ENCODE results near the gene SORCS3.

DNA sequence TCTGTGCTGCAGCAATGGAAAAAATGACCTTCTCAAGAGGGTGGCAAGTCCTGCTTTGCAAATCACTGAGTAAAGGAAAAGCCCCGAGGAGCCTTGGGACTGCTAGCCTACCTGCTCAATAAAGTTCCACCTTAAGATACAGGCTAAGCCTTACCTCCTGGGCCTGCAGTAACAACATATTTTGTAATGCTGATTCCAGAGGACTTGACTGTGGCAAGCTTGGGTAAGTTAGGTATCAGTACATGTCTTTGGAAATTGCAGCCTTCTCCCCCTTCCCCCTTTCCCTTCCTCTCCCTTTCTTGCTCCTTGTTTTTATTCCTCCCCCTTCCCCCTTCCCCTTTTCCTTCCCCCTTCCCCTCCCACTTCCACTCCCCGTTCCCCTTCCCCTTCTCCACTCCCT, 126.2 kb downstream of the SORCS3 start:
- TF ChIP-seq, protein P1, sequence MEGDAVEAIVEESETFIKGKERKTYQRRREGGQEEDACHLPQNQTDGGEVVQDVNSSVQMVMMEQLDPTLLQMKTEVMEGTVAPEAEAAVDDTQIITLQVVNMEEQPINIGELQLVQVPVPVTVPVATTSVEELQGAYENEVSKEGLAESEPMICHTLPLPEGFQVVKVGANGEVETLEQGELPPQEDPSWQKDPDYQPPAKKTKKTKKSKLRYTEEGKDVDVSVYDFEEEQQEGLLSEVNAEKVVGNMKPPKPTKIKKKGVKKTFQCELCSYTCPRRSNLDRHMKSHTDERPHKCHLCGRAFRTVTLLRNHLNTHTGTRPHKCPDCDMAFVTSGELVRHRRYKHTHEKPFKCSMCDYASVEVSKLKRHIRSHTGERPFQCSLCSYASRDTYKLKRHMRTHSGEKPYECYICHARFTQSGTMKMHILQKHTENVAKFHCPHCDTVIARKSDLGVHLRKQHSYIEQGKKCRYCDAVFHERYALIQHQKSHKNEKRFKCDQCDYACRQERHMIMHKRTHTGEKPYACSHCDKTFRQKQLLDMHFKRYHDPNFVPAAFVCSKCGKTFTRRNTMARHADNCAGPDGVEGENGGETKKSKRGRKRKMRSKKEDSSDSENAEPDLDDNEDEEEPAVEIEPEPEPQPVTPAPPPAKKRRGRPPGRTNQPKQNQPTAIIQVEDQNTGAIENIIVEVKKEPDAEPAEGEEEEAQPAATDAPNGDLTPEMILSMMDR (IDR thresholded peaks at IDR 0.05; ENCODE audit: insufficient read depth, low read depth, low read length), result no peak
- no peak for TF ChIP-seq EZH2 (IDR thresholded peaks at IDR 0.05; ENCODE audit: insufficient read depth, low read length)
